A673 (cell line): Measurements from ENCODE around the gene DUXB.

ENCODE experiments used
- EZH2 ChIP-seq: fragments of 200-600 bp; sonication (generic); IDR thresholded peaks from 2 replicates; pipeline ENCODE4 v1.6.1; 2017; ENCODE audit warnings: borderline replicate concordance, low read depth, mild to moderate bottlenecking, mixed read lengths, antibody characterized with exemption, low read length; ENCODE audit not compliant: poor library complexity, severe bottlenecking
- TF ChIP-seq, protein P1 (sequence below): fragments of 300-800, 200-600 bp; sonication (generic); conservative IDR thresholded peaks from 2 replicates; pipeline ENCODE4 v1.5.1; 2017; ENCODE audit warnings: low read depth, mild to moderate bottlenecking, antibody characterized with exemption, low read length, moderate library complexity, mixed read lengths

DNA sequence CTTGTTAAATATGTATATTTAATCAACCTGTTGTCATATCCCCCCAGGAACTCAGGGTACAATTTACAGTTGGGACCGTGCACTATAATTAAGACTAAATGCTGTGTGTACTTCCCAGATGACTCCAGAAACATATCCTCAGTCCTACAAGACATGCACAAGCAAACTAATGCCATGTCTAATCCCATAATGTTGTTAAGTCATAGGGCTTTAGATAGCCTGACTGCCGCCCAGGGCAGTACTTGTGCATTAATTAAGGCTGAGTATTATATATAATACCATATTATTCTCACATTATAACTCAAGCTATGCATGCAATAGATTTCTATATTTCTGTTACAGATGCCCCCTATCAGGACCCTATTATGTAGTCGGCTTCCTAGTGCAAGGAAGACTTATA lies 45.1 kb upstream of the DUXB start:
- TF ChIP-seq, protein P1, sequence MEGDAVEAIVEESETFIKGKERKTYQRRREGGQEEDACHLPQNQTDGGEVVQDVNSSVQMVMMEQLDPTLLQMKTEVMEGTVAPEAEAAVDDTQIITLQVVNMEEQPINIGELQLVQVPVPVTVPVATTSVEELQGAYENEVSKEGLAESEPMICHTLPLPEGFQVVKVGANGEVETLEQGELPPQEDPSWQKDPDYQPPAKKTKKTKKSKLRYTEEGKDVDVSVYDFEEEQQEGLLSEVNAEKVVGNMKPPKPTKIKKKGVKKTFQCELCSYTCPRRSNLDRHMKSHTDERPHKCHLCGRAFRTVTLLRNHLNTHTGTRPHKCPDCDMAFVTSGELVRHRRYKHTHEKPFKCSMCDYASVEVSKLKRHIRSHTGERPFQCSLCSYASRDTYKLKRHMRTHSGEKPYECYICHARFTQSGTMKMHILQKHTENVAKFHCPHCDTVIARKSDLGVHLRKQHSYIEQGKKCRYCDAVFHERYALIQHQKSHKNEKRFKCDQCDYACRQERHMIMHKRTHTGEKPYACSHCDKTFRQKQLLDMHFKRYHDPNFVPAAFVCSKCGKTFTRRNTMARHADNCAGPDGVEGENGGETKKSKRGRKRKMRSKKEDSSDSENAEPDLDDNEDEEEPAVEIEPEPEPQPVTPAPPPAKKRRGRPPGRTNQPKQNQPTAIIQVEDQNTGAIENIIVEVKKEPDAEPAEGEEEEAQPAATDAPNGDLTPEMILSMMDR = no peak
- TF ChIP-seq EZH2 = no peak
